HL-60 (cell line): ENCODE results near the gene PIP5K1B.

ENCODE experiments used
- GABPA ChIP-seq: IDR thresholded peaks from 2 replicates; pipeline ENCODE4 v1.6.1; 2012; ENCODE audit warnings: low read depth
- POLR2AphosphoS5 ChIP-seq: IDR thresholded peaks from 2 replicates; pipeline ENCODE4 v1.6.1; 2012; ENCODE audit warnings: low read depth
- SPI1 ChIP-seq: IDR thresholded peaks from 2 replicates; pipeline ENCODE4 v1.6.1; 2012; ENCODE audit warnings: low read depth, mild to moderate bottlenecking, borderline replicate concordance
- TF ChIP-seq, protein P1 (sequence below): IDR thresholded peaks from one replicate; pipeline ENCODE4 v1.5.1; 2011; ENCODE audit warnings: low read length, control low read depth, inconsistent platforms; ENCODE audit not compliant: insufficient read depth
- TF ChIP-seq, protein P2 (sequence below): IDR thresholded peaks from 2 replicates; pipeline ENCODE4 v1.6.1; 2012; ENCODE audit warnings: low read depth; ENCODE audit not compliant: insufficient replicate concordance

DNA sequence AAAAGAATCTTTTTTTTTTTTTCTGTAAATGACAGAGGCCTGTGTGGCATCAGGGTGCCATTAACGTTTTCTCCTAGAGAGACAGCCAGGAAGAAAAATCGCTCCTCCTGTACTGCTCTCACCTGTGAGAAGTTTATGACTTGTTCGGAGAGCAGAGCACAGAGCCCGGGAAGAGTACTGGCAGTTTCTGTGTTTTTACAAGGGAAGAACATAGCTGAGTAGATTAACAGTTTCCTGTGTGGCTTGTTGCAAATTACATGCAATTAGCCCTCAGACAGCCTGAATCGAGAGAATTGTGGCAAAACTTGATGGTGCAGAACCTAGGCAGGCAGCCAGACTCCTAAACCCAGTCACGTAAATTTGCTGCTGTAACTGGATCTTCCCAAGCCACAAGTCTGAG is 276.7 kb downstream of the PIP5K1B start:
- TF ChIP-seq, protein P1, sequence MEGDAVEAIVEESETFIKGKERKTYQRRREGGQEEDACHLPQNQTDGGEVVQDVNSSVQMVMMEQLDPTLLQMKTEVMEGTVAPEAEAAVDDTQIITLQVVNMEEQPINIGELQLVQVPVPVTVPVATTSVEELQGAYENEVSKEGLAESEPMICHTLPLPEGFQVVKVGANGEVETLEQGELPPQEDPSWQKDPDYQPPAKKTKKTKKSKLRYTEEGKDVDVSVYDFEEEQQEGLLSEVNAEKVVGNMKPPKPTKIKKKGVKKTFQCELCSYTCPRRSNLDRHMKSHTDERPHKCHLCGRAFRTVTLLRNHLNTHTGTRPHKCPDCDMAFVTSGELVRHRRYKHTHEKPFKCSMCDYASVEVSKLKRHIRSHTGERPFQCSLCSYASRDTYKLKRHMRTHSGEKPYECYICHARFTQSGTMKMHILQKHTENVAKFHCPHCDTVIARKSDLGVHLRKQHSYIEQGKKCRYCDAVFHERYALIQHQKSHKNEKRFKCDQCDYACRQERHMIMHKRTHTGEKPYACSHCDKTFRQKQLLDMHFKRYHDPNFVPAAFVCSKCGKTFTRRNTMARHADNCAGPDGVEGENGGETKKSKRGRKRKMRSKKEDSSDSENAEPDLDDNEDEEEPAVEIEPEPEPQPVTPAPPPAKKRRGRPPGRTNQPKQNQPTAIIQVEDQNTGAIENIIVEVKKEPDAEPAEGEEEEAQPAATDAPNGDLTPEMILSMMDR: no peak
- TF ChIP-seq POLR2AphosphoS5: no peak
- TF ChIP-seq GABPA: no peak
- TF ChIP-seq, protein P2, sequence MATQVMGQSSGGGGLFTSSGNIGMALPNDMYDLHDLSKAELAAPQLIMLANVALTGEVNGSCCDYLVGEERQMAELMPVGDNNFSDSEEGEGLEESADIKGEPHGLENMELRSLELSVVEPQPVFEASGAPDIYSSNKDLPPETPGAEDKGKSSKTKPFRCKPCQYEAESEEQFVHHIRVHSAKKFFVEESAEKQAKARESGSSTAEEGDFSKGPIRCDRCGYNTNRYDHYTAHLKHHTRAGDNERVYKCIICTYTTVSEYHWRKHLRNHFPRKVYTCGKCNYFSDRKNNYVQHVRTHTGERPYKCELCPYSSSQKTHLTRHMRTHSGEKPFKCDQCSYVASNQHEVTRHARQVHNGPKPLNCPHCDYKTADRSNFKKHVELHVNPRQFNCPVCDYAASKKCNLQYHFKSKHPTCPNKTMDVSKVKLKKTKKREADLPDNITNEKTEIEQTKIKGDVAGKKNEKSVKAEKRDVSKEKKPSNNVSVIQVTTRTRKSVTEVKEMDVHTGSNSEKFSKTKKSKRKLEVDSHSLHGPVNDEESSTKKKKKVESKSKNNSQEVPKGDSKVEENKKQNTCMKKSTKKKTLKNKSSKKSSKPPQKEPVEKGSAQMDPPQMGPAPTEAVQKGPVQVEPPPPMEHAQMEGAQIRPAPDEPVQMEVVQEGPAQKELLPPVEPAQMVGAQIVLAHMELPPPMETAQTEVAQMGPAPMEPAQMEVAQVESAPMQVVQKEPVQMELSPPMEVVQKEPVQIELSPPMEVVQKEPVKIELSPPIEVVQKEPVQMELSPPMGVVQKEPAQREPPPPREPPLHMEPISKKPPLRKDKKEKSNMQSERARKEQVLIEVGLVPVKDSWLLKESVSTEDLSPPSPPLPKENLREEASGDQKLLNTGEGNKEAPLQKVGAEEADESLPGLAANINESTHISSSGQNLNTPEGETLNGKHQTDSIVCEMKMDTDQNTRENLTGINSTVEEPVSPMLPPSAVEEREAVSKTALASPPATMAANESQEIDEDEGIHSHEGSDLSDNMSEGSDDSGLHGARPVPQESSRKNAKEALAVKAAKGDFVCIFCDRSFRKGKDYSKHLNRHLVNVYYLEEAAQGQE: no peak
- TF ChIP-seq SPI1: no peak
